Measurements from ENCODE around the gene CCDC15.

DNA sequence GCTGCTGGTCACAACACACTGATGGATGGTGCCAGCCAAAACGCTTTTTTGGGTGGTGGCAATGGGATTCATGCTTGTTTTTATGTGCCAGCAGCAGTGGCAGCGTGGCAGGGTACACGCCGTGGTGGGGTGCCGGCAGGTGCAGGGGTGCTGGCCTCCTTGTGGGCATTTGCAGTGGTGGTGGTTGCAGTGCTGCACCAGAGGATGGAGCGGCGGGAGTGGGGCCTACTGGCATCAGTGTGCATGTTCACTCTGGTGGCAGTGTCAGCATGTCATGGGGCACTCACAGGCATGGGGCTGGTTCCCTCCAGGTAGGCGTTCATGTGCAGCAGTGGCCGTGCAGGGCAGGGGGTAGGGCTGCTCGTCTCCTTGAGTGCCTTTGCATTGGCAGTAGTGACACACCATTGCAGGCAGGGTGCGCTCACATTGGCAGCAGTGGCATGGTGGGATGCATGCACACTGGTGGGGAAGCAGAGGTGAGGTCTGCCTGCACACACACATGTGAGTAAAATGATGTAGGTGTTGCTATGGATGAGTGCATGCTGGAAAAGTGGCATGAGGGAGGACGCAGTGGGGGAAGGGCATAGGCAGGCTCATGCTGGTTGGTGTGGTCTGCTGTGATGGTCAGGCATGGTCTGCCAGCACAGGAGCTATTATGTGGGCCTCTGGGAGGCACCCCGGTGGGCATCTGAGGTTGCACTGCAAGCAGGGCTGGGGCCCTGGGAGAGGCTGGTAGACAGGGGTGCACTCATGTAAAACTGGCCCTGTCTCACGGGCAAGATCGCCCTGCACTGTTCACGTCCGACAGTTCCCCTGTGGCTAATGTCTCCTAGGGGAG lies 29.9 kb downstream of the CCDC15 start:
- TF ChIP-seq, protein P1, sequence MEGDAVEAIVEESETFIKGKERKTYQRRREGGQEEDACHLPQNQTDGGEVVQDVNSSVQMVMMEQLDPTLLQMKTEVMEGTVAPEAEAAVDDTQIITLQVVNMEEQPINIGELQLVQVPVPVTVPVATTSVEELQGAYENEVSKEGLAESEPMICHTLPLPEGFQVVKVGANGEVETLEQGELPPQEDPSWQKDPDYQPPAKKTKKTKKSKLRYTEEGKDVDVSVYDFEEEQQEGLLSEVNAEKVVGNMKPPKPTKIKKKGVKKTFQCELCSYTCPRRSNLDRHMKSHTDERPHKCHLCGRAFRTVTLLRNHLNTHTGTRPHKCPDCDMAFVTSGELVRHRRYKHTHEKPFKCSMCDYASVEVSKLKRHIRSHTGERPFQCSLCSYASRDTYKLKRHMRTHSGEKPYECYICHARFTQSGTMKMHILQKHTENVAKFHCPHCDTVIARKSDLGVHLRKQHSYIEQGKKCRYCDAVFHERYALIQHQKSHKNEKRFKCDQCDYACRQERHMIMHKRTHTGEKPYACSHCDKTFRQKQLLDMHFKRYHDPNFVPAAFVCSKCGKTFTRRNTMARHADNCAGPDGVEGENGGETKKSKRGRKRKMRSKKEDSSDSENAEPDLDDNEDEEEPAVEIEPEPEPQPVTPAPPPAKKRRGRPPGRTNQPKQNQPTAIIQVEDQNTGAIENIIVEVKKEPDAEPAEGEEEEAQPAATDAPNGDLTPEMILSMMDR (IDR thresholded peaks at IDR 0.05; ENCODE audit: low read depth, low read length), result no peak
- TF ChIP-seq EZH2phosphoT487 (IDR thresholded peaks at IDR 0.05; ENCODE audit: low read depth), result no peak
